Globus pallidus (tissue), 1 donor: ENCODE results near the gene AMDHD2.

Source experiments
- DNase-seq: peaks from one replicate; pipeline ENCODE4 v3.0.0-alpha.2; 2015; ENCODE audit warnings: low spot score

The AMDHD2 gene

DNA sequence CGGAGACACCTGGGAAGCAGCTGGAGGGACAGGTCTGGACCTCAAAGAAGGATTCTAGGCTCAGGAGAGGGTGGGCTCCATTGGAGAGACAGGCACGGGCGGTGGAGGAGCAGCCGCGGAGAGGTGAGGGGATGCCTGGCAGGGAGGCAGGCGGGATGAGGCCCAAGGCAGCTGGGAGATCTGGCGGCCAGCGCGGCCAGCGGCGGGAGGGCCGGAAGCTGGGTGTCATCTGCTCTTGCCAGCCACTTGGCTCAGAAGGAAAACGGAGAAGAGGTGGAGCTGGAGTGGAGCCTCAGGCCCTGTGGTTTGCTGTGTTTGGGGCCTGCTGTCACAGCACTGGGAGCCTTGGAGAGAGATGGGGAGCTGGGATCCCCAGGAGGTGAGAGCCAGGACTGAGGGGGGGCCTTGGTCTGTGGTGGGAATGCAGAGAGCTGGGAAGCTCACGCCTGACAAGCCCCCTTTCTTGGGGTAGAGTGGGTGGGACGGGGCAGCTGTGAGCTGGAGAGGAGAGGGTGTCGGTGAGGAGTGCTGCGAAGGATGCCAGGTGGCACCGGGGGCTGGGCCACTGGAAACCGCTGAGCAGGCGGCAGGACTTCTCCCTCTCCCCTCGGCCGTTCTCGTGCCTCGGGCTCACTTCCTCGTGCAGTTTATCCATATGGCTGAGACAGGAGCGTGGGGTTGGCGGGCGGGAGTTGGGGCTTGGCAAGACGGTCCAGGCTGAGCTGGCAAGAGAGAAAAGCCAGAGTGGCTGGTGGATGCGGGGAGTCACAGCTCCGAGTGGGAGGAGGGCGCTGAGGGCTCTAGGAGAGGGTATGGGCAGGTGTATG, 37.2 kb upstream of the AMDHD2 start:
- peak; percentile 72 for DNase-seq

DNA sequence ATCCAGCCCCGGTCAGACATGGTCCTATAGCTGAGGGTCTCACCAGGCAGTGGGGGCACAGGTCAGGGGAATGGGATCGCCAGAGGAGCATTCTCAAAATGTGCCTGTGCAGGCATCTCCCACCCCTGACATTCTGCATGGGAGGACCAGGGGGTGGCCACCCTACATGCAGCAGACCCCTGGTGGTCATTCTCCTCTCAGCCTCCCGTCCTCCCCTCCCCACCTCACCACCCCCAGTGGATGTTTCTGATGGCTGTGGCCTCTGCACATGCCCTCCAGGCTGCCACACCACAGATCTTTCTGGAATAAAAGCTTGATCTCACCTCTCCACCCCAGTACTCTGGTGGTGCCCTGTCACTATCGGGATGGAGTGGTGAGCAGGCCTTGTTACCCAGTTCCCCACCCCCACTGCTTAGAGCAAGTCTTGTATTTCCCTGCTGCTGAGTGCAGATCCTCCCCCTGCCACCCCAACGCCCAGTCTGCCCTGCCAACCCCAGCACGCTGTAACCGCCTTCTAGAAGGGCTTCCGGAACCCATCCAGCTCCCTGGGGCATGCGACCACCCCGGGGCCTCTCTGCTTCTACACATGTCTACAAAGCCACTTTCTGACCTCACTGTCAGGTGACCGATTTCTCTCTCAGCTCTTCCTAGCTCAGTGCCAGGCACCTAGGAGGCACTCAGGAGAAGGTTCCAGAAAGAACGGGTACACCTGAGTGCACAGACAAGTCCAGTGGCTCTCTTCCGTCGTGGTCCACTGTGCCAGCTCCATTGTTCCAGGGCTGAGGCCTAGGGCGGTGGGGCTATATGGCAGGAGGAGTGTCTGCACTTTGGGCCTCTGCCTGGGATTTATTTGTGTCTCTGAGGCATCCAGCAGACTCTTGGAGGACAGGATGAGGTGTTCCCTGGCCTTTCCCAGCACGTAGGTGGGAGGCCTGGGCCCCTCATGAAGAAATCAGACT, 36.0 kb upstream of the AMDHD2 start:
- DNase-seq, result no peak

- DNase-seq, result no peak
These were observed 35.2 kb upstream of the AMDHD2 start for GRCh38 chr16:2484898-2485508.

DNA sequence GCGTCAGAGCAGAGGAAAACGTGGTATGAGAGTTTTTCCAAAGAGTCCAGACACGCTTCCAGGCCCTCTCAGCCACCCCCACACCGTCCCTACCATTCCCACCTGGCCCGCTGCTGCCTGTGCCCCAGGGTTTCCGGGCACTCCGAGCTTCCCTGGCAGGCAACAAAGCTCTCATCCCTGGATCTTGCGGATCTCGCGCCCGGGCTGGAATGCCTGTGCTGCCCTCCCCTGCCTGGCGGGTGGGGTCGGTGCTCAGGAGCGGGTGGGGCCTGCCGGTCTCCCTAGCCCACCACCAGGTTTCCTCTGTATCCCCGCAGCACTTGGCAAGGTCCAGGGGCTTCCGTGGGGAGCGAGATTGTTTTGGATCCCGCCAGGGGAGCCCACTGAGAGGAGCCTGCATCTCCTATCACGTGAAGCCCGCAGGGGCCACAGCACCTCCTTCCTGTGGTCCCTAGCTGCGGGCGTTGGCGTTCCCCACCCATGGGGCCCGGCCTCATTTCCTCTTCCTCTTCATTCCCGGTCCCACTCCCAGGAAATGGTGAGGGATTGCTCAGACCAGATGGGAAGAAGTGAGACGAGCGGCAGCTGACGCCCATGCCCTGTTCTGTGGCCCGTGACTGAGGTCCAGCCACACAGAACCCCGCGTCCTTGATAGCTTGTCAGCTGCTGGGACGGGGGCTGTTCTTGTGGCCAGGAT, 34.2 kb upstream of the AMDHD2 start:
- no peak for DNase-seq

DNA sequence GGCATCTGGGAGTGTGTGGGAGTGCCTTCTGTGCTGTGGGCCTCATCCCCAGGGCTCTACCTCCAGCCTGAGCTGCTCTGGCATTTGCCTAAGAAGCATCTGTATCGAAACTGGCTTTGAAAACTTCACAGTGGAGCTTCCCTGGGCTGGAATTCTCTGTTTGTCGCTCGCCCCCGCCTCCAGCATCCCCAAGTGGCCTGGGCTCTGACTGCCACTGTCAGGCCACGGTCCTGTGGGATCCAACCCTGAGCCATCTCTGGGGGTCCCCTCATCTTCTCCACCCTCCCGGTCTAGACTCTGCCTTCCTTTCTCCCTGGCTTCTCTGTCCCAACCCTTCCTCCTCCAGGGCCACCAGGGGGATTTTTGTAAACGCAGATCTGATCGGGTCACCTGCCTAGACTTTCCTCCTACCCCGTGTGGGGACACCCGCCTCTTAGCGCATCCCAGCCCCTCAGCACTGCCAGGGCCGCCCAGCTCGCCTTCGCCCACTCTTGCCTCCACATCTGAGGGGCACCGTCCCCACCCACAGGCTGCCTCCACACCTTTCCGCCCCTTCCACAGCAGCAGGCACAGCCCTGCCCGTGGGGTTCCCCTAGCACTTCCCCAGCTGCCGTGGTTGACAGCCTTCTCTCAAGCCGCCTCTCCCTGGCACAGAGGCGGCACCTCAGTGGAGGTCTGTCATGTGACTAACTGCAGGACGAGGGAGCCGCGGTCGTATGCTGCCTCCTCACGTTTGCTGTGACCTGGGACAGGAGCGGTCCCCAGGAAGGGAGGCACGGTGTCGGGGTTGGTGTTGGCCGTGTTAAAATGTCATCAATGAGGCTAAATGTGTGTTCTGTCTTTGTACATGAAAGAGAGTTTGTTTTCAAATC, 33.3 kb upstream of the AMDHD2 start:
- DNase-seq, result no peak

GRCh38 chr16:2487517-2487842, 32.7 kb upstream of the AMDHD2 start:
- no peak for DNase-seq

DNA sequence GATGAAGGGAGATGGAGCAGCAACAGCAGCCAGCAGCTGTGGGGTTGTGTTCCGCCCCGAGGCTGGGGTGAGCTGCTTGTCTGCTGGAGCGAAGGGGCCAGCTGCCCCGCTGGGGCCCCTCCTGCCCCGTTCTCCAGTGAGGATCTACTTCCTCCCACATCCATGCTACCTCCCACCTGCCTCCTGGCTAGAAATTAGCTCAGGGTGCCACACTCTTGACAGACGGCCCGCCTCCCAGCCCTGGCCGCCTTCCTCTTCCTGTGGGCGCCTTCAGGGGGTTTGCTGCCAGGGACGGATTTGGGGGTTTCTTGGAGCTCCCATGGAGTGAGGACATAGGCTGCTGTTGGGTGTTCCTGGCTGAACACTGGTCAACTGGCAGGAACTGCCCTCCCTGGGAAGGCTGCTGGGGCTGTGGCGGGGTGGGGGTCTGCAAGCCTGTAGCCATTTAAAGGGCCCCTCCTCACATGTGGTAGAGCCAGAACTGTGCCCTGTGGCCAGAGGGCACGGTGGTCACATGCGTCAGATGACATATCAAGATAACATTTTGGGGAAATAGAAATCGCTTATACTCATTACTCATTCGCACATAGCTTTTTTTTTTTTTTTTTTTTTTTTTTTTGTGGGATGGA, 32.2 kb upstream of the AMDHD2 start:
- no peak for DNase-seq

DNA sequence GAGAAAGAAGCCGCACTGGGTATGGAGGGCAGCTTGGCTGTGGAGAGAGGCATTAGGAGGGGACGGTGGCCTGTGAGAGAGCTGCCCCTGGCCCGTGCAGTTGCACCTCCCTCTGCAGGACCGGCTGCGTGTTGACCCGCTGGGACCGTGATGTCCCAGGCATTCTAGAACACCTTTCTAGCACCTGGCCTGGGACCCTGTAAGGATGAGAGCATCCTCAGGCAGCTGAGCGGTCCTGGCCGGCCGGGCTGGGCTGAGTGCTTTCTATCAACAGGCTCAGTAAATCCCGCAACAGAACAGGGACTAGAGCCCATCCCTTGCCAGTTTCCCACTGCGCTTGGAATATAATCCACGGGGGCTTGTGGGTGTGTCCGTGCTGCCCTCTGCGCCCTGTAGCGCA, 30.6 kb upstream of the AMDHD2 start:
- DNase-seq, result no peak

DNA sequence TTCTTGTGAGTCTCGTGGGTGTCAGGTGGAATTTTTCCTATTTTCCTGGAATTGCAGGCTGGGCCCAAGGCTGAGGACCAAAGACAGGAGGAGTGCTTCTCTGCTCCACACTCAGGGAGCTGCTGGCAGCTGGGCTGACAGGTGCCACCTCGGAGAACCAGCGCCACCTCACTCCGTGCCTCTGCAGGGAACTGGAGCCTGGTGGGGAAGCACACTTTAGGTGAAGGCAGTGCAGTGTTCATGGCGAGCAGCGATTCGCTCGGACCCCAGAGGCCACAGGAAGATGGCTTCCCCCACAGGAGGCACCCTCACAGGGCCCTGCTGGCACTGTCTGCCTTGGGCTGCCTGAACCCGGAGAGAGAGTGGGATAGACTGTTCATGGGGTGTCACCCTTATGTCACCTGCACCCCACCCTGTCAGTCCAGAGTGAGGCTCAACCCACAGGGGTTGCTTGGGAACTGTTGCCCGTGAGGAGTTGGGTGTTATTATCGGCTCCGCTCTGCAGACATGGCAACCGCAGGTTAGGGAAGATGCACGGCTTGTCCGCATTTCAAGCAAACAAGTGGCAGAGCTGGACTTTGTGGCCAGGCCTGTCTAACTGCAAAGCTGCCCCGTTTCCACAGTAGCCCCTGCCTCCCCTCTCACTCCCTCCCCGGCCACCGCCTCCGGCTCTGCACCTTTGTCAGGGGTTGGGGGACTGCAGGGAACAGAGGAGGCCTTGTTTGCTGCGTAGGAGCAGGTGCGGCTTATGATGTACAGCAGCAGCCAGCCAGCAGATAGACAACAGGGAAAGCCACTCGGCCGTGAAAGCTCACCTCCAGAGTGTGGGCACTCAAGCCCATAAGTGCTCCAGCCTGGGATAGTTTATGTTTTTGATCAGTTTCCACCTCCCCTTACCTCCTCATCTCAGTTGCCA, 29.7 kb upstream of the AMDHD2 start:
- DNase-seq, result no peak

- DNase-seq, result no peak
These were observed 27.9 kb upstream of the AMDHD2 start for GRCh38 chr16:2492292-2492691.

DNA sequence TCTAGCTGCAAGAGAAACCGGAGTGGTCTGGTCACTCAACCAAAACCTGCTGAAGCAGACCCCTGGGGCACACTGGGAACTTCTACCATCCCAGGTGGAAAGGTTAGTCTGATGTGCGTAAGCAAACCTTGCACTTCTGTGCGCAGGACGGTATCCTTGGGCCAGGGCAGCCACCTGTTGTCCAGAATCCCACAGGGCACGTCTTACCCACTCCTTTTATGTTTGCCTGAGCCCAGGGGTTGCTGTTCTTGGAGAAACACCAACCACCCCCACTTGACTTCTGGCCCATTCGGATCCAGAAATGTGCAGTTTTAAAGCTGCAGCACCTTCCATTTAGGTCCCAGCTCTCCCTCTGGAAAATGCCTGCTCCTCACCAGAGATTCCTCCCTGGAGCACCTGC, 26.6 kb upstream of the AMDHD2 start:
- no peak for DNase-seq

GRCh38 chr16:2494616-2495015, 25.6 kb upstream of the AMDHD2 start:
- DNase-seq, result no peak

DNA sequence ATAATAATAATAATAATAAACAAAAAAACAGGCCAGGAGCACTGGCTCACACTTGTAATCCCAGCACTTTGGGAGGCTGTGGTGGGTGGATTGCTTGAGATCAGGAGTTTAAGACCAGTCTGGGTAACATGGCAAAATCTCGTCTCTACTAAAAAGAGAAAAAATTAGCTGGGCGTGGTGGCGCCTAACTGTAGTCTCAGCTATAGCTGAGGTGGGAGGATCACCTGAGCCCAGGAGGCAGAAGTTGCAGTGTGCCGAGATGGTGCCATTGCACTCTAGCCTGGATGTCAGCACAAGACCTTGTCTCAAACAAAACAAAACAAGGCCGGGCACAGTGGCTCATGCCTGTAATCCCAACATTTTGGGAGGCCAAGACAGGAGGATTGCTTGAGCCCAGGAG, 25.1 kb upstream of the AMDHD2 start:
- DNase-seq, result no peak

DNA sequence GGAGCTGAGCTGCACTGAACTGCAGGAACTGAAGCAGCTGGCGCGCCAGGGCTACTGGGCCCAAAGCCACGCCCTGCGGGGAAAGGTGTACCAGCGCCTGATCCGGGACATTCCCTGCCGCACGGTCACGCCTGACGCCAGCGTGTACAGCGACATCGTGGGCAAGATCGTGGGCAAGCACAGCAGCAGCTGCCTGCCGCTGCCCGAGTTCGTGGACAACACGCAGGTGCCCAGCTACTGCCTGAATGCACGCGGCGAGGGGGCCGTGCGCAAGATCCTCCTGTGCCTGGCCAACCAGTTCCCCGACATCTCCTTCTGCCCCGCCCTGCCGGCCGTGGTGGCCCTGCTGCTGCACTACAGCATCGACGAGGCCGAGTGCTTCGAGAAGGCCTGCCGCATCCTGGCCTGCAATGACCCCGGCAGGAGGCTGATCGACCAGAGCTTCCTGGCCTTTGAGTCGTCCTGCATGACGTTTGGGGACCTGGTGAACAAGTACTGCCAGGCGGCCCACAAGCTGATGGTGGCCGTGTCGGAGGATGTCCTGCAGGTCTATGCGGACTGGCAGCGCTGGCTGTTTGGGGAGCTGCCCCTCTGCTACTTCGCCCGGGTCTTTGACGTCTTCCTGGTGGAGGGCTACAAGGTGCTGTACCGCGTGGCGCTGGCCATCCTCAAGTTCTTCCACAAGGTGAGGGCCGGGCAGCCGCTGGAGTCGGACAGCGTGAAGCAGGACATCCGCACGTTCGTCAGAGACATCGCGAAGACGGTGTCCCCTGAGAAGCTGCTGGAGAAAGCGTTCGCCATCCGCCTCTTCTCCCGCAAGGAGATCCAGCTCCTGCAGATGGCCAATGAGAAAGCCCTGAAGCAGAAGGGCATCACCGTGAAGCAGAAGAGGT, 23.7 kb upstream of the AMDHD2 start:
- DNase-seq, result no peak

DNA sequence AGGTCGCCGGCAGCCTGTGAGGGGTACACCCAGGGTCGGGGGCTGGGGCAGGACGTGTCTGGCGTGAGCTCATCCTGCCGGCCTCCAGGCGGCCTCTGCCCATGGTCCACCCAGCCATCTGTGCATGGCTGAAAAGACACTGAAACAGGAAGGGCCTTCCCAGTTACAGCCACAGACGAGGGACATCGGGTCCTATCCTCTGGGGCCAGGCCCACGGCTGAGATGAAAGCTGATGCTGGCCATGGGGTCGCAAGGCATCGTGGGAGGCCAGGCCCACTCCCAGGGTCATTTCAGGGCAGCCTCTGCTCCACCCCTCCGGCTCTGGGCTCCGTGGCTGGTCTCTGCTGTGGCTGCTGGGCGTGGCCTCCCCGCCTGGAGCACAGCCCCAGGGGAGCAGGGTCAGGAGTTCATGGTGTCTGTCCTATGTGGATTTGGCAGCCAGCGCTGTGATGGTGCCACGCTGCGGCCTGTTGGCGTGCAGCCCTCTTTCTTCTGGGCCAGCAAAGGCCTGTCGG, 23.0 kb upstream of the AMDHD2 start:
- DNase-seq, result no peak

DNA sequence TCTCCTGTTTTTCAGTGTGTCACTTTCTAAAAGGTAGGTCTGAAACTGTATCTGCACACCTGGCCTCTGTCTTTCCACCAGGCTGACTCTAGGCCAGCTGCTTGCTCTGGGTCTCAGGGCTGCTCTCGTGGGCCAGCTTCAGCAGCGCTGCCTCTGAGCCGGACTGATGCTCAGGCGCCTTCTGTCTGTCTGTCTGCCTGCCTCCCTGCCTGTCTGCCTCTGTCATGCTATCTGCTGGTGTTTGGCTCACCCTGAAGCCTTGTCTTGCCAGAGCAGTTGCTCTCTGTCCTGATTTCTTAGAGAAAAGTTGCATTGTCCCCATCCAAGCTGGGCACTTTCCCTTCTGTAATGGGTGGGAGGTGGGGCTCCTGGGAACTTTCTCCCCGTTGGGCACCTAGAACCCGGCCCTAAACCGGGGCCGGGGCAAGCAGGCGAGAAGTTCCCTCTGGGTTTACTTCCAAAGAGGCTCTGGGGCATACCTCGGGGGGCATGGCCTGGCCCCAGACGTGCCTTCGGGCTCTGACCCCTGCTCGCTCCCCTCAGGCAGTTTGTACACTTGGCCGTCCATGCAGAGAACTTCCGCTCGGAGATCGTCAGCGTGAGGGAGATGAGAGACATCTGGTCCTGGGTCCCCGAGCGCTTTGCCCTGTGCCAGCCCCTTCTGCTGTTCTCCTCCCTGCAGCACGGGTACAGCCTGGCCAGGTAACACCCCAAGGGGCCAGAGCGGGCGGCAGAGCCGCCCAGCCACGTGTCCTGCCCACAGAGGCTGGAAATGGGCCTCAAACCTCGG, 22.3 kb upstream of the AMDHD2 start:
- no peak for DNase-seq

- DNase-seq, result no peak
These were observed 21.5 kb upstream of the AMDHD2 start for GRCh38 chr16:2498531-2499253.
